RCC 7860 (cell line): ENCODE results near the gene MRPS24.
"Not testable (repeated sequence)": the region's sequence is repeated elsewhere in the genome, so short reads cannot be mapped to it uniquely, and the experiment has no call there.

Experiments
- DNase-seq: peaks from one replicate; pipeline ENCODE4 v3.0.0-alpha.2; 2015; ENCODE audit warnings: low spot score
- FAIRE-seq: peaks from 2 replicates; lab custom pipeline; 2012; peaks lifted over from hg19 to GRCh38; lab: Jason Lieb, UNC

The MRPS24 gene

DNA sequence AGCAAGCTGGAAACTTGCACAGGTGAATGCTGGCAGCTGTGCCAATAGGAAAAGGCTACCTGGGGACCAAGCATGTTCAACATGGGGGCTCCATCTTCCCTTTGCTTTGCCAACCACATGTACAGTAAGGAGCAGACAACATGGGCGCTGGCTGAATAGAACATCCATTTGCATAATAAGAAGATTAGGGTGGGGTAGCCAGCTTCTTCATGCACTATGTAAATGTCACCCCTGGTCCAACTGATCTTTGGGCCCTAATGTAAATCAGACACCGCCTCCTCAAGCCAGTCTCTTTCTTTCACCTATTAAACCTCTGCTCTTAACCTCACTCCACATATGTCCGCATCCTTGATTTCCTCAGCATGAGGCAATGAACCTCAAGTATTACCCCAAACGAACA is 26.0 kb downstream of the MRPS24 start:
- no peak for DNase-seq

DNA sequence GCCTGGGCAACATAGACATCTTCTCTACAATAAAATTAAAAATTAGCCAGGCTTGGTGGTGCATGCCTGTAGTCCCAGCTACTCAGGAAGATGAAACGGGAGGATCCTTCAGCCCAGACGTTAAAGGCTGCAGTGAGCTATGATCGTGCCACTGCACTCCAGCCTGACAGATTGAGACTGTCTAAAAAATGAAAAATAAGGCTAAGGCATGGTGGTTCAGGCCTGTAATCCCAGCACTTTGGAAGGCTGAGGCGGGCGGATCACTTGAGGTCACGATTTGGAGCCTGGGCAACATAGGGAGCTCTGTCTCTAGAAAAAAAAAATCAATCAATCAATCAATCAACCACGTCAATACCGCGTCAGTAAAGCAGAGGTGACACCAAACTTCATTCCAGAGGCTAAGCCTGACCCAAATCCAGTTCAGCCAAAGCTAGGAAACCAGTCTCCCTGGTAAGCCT is 31.1 kb downstream of the MRPS24 start:
- no peak for DNase-seq
- FAIRE-seq, result no peak

More for the DNA sequence above, 26.0 kb downstream of the MRPS24 start:
- FAIRE-seq, result no peak

DNA sequence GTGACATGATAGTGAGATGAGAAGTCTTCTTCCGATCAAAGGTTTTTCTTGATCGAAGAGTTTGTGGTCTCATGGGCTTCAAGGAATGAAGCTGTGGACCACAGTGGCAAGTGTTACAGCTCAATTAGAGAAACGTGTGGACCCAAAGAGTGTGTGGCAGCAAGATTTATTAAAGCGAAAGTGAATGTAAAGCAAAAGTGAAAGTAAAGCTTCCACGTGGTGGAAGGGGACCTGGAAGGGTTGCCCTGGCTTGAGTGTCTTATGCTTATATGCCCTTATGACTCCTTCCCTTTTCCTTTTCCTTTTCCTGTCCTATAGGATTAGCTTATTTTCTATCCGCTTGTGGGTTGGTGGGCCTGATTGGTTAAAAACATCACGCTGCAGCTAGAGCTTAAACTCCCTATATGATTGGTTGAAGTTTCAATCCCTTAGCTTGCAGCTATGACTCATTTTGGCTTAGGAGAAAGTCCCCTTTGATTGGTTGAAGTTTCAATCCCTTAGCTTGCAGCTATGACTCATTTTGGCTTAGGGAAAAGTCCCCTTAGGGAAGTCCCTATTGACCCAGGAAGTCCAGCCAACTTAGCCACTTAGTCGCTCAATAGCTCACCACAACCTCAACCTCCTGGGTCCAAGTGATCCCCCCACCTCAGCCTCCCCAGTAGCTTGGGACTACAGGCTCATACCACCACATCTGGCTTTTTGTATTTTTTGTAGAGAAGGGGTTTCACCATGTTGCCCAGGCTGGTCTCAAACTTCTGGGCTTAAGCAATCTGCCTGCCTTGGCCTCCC is 34.7 kb downstream of the MRPS24 start:
- peak; percentile 76 for DNase-seq

DNA sequence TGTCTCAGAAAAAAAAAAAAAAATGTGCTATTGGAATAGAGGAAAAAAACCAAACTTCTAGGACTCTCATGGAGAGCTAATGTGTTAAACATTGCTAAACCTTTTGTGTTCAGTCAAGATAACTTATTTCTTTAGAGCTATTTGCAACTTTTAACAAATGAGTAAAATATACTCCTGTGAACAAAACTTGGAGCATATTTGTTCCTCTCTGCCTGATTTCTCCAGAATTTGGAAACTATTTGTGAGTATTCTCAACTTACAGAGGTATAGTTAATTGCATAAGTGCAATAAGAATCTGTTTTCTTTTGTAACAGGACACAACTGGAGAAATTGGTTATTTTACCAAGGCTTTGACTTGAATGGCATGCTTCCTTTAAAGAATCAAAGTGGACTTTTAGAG is 38.4 kb downstream of the MRPS24 start:
- FAIRE-seq, DNase-seq: not testable (repeated sequence)

More for the DNA sequence above, 34.7 kb downstream of the MRPS24 start:
- FAIRE-seq, result no peak

DNA sequence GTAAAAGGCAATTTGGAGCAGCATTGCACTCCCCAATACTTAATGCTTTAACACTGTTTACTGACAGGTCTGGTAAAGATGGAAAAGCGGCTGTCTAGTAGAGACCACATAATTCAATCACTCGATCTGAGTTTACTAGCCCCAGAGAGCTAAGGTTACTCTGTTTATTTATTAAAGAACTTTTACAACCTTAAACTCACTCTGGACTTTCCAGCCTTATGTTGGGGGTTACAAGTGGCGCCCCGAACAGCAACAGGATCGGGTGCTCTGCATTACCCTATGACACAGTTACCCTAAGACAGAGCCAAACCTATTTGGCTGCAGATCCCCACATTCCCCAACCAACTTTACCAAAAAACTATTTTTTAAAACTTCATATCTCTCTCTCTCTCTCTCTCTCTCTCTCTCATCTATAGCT is 43.9 kb downstream of the MRPS24 start:
- no peak for FAIRE-seq

DNA sequence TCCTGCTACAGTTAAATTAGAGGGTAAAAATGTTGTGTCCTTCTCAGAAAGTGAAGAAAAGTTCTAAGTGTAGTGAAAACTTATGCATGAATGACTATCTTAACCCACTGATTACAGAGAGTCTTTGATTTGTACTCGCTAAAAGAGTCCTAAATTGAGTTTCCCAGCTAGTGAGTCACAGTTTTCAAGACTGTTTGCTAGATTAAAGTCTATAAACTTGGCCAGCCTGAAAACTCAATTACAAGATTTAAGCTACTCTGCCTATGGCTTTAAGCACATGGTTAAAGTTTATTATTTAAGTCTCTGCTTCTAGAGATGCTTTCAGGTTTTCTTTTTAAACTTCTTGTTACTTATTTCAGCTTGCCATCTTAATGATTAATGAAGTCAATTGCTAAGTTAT is 44.4 kb downstream of the MRPS24 start:
- no peak for DNase-seq
- FAIRE-seq, result peak; percentile 55

More for the DNA sequence above, 43.9 kb downstream of the MRPS24 start:
- DNase-seq, result no peak

DNA sequence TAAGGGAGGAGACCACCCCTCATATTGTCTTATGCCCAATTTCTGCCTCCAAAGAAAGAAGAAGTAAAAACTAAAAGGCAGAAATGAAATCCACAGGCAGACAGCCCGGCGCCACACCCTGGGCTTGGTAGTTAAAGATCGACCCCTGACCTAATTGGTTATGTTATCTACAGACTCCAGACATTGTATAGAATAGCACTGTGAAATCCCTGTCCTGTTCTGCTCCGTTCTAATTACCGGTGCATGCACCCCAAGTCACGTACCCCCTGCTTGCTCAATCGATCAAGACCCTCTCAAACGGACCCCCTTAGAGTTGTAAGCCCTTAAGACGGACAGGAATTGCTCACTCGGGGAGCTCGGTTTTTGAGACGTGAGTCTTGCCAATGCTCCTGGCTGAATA is 44.8 kb downstream of the MRPS24 start:
- not testable (repeated sequence) for DNase-seq, FAIRE-seq

DNA sequence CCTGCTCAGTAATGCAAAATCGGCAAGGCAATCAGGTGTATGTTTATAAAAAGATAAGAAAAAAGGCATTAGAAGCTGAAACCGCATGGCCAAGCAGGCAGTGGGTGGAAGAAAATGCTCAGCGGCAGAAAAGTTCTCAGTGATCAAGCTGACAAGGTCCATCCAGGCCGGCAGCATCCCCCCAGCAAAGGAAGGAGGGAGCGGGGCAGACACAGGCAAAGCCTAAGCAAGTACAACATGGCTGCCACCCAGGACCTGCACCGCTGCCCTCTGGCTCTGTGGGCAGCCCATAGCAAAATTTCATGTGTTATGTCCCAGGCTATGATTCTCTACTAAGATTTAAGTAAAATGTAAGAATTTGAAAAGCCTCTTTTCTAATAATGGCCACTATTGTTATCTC is 45.4 kb downstream of the MRPS24 start:
- FAIRE-seq (no peak), DNase-seq (no peak)

DNA sequence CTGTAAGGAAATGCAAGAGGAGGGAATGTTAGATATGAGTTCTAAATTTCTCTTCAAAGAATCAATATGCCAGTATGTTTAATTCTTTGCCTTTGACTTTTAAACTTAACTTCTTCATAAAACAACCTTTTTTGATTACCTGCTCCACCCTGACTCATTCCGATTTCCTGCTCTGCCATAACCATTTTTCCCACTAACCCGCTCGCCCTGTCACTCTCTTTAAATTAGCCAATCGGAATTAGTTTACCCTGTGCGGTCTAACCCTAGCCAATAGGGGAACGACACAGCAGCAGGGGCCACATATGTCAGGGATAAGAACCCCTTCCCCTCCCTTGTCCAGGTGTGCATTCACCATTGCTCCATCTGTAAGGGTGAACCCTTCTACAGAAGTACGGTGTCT is 45.9 kb downstream of the MRPS24 start:
- DNase-seq, FAIRE-seq: not testable (repeated sequence)
